ENCODE data around the gene BMP4. TPM values are rescaled to one million over a fixed set of nuclear protein-coding genes. Genes with fewer than 3 reads are reported as not detected.
A peak's percentile ranks its signal among the peaks of the same experiment; 100 is the strongest.

Gene BMP4
- total and polyA plus RNA-seq, 7 donors, result 3.7 to 31.4 (median 19.4) TPM

DNA sequence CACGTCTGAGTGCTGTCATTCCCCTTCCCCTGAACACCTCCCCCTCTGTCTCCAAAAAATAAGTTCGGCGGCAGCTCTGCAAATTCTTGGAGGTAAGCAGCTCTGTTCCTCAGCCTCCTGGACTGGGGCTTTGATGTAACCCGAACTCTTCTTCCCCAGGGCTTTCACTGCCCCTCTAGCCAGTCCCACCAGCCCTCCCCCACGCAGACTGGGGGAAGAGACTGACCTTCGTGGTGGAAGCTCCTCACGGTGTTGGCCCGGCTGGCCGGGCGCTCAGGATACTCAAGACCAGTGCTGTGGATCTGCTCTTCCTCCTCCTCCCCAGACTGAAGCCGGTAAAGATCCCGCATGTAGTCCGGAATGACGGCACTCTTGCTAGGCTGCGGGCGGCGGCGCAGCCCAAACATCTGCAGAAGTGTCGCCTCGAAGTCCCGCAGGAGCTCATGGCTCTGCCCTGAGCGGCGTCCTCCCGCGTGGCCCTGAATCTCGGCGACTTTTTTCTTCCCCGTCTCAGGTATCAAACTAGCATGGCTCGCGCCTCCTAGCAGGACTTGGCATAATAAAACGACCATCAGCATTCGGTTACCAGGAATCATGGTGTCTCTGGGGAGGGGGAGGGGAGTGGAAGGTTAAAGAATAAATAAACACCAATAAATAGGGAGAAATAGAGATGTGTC, 4.9 kb downstream of the BMP4 start:
- WGBS, 2 donors, result 66 to 69% methylated on average over 32 of the region's 32 CpGs
- peak overlapping the region in 3 of 4 donors; percentile 79 to 89 (median 83) for H3K27ac ChIP-seq
- peaks cover 0 to 52% (median 45%) of the 10 kb centered on the region in 4 donors for H3K4me1 ChIP-seq
- TF ChIP-seq POLR2AphosphoS5 (IDR thresholded peaks at IDR 0.05) (no peak), POLR2A (IDR thresholded peaks at IDR 0.05) (no peak), EP300 (IDR thresholded peaks at IDR 0.05) (no peak)
- TF ChIP-seq, protein P1, sequence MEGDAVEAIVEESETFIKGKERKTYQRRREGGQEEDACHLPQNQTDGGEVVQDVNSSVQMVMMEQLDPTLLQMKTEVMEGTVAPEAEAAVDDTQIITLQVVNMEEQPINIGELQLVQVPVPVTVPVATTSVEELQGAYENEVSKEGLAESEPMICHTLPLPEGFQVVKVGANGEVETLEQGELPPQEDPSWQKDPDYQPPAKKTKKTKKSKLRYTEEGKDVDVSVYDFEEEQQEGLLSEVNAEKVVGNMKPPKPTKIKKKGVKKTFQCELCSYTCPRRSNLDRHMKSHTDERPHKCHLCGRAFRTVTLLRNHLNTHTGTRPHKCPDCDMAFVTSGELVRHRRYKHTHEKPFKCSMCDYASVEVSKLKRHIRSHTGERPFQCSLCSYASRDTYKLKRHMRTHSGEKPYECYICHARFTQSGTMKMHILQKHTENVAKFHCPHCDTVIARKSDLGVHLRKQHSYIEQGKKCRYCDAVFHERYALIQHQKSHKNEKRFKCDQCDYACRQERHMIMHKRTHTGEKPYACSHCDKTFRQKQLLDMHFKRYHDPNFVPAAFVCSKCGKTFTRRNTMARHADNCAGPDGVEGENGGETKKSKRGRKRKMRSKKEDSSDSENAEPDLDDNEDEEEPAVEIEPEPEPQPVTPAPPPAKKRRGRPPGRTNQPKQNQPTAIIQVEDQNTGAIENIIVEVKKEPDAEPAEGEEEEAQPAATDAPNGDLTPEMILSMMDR (IDR thresholded peaks at IDR 0.05), result no peak
- H3K27me3 ChIP-seq, result peaks cover 7 to 52% (median 36%) of the 10 kb centered on the region in 3 donors
- no peaks in the 10 kb centered on the region for H3K9me3 ChIP-seq
- H3K36me3 ChIP-seq, result peaks cover 0 to 7% (median 2%) of the 10 kb centered on the region in 4 donors
- intact Hi-C loops (cut with DNase I), result loop anchor here (2.0 to 5.0 kb wide), 2 partner anchors 226 to 413 kb away; no protein-coding TSS in a partner anchor
- DNase-seq, result no peak
- H3K4me3 ChIP-seq, result peak overlapping the region; percentile 49 to 66 (median 58)

DNA sequence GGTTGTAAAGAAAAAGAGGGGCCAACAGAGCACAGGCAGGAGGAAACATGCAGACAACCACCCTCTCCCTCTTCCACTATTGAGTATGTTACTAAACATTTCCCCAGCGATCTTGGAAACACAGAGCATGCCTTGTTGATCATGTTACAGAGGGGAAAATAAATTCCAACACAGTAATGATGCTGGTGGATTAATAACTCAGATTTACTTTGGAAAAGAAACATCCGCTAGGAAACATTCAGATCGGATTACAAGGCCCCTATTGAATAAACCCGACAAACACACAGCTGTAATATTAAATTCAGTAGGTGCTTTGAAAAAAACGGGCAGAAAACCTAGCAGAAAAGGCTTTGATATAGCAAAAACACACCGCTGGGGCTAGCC, 5.4 kb downstream of the BMP4 start:
- TF ChIP-seq EP300 (IDR thresholded peaks at IDR 0.05) (no peak), POLR2AphosphoS5 (IDR thresholded peaks at IDR 0.05) (no peak), POLR2A (IDR thresholded peaks at IDR 0.05) (no peak)
- TF ChIP-seq, protein P1 (IDR thresholded peaks at IDR 0.05), result no peak
- Histone ChIP-seq H3K36me3 (peaks cover 0 to 7% (median 2%) of the 10 kb centered on the region in 4 donors), H3K9me3 (no peaks in the 10 kb centered on the region), H3K27ac (peak overlapping the region in 1 of 4 donors; percentile 89), H3K27me3 (peaks cover 13 to 52% (median 38%) of the 10 kb centered on the region in 3 donors), H3K4me1 (peaks cover 0 to 53% (median 45%) of the 10 kb centered on the region in 4 donors), H3K4me3 (peak overlapping the region; percentile 49 to 66 (median 58))
- intact Hi-C loops (cut with DNase I), result loop anchor here (5.0 kb wide), 1 partner anchor 226 kb away; no protein-coding TSS in a partner anchor
- 75 to 81% methylated on average over 6 of the region's 6 CpGs for WGBS, 2 donors
- DNase-seq, result no peak

DNA sequence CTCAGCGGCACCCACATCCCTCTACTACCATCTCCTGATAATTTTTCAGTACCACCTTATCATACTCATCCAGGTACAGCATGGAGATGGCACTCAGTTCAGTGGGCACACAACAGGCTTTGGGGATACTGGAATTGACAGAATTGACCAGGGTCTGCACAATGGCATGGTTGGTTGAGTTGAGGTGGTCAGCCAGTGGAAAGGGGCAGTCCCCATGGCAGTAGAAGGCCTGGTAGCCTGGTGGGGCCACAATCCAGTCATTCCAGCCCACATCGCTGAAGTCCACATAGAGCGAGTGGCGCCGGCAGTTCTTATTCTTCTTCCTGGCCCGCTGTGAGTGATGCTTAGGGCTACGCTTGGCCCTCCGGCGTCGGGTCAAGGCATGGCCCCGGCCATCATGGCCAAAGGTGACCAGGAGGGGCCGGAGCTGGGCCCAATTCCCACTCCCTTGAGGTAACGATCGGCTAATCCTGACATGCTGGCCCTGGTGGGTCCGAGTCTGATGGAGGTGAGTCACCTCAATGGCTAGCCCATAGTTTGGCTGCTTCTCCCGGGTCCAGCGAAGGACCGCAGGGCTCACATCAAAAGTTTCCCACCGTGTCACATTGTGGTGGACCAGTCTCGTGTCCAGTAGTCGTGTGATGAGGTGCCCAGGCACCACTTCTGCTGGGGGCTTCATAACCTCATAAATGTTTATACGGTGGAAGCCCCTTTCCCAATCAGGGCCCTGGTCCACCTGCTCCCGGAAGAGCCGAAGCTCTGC, 6.4 kb downstream of the BMP4 start:
- Histone ChIP-seq H3K36me3 (peaks cover 0 to 7% (median 2%) of the 10 kb centered on the region in 4 donors), H3K9me3 (no peaks in the 10 kb centered on the region), H3K4me1 (peaks cover 0 to 43% (median 36%) of the 10 kb centered on the region in 4 donors), H3K4me3 (no peak overlapping the region), H3K27ac (no peak overlapping the region), H3K27me3 (peaks cover 6 to 52% (median 38%) of the 10 kb centered on the region in 3 donors)
- WGBS, 2 donors, result 86 to 90% methylated on average over 24 of the region's 24 CpGs
- intact Hi-C loops (cut with DNase I), result loop anchor here (5.0 kb wide), 1 partner anchor 227 kb away; no protein-coding TSS in a partner anchor
- no peak for DNase-seq
- TF ChIP-seq, protein P1 (IDR thresholded peaks at IDR 0.05), result no peak
- TF ChIP-seq POLR2AphosphoS5 (IDR thresholded peaks at IDR 0.05) (no peak), POLR2A (IDR thresholded peaks at IDR 0.05) (no peak)

DNA sequence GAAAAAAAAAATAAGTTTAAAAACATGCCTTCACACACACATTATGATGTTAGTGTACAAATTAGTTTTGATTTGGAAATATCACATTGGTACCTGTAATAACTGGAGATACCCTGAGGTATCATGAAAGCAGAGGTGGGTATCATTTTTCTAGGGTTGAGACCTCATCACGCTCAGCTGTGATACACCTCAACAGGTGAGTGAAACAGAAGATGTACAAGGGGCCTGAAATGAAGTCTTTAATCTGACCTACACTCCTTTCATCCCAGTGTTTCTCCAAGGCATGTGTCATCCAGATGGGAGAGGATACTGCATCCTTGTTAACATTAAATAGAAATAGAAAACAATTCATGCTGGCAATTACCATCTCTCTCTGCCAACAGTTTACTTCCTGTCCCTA, 7.4 kb downstream of the BMP4 start:
- WGBS, 2 donors, result 93% methylated on average over 1 of the region's 1 CpG
- Histone ChIP-seq H3K4me1 (peaks cover 0 to 33% (median 27%) of the 10 kb centered on the region in 4 donors), H3K27me3 (peaks cover 6 to 52% (median 31%) of the 10 kb centered on the region in 3 donors), H3K27ac (no peak overlapping the region), H3K36me3 (peaks cover 0 to 7% (median 2%) of the 10 kb centered on the region in 4 donors), H3K4me3 (no peak overlapping the region), H3K9me3 (no peaks in the 10 kb centered on the region)
- intact Hi-C loops (cut with DNase I), result no loop called here
- TF ChIP-seq POLR2AphosphoS5 (IDR thresholded peaks at IDR 0.05) (no peak), EP300 (IDR thresholded peaks at IDR 0.05) (no peak), POLR2A (IDR thresholded peaks at IDR 0.05) (no peak)
- TF ChIP-seq, protein P1 (IDR thresholded peaks at IDR 0.05), result no peak
- DNase-seq, result no peak

All from sigmoid colon (tissue), 7 donors.